ENCODE measurements around the gene MOSPD3.
"Not testable (repeated sequence)": the region's sequence is repeated elsewhere in the genome, so short reads cannot be mapped to it uniquely, and the experiment has no call there.

MOSPD3 gene

GRCh38 chr7:100654908-100655831, 42.8 kb downstream of the MOSPD3 start:
- no peaks in the 10 kb centered on the region for H3K36me3 Mint-ChIP-seq
- H3K4me3 Mint-ChIP-seq, result no peak overlapping the region
- peaks cover 29% of the 10 kb centered on the region for H3K27me3 Mint-ChIP-seq
- H3K27ac Mint-ChIP-seq, result peak overlapping the region; percentile 64
- no peaks in the 10 kb centered on the region for H3K9me3 Mint-ChIP-seq
- peaks cover 5% of the 10 kb centered on the region for H3K4me1 Mint-ChIP-seq

DNA sequence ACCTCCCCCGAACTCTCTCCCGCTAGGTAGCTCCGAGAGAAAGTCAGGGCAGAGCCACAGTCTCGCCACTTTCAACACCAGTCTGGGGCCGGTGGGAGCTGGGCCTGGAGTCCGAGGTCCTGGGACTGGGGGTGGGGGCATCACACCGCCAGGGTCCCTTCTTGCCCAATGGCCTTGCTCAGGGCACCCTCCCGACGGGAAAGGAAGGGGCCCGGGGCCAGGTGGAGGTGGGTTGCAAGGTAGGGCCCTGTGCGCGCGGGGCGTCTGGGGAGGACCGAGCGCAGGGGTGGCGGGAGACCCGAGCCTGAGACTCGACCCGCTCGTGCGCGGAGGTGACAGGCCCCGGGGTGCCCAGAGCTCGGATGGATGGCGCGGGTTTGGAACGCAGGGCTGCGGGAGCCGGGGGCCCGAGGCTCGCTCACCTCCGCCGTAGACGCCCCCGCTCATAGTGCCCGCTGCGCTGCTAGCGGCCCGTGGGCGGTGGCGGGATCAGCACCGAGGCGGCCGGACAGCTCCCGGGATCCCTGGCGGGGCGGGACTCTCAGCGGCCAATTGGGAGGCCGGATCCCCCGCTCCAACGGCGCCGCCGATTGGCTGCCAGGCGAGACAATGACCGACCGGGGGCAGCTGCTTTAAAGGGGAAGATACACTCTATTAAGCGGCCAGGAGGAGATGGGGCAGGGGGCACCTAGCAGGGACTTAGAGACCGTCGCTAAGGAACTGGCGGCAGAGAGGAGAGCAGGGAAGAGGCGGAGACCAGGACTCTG, 43.8 kb downstream of the MOSPD3 start, which contains the start of gene ACTL6B:
Gene ACTL6B, minus strand, starts transcription at position 541 of the 767 bp plus-strand sequence. Its CDS starts 94 bp downstream, at position 447.
- H3K4me1 Mint-ChIP-seq, result peaks cover 5% of the 10 kb centered on the region
- H3K27me3 Mint-ChIP-seq, result peaks cover 29% of the 10 kb centered on the region
- no peak within 1 kb of the TSS for H3K27ac Mint-ChIP-seq
- no peaks in the 10 kb centered on the region for H3K9me3 Mint-ChIP-seq
- no peaks in the 10 kb centered on the region for H3K36me3 Mint-ChIP-seq
- H3K4me3 Mint-ChIP-seq, result no peak within 1 kb of the TSS

GRCh38 chr7:100662194-100662776, 49.9 kb downstream of the MOSPD3 start:
- H3K36me3 Mint-ChIP-seq, result not testable (repeated sequence)

More at GRCh38 chr7:100662194-100662776, 49.9 kb downstream of the MOSPD3 start:
- H3K27ac Mint-ChIP-seq, H3K4me3 Mint-ChIP-seq, H3K4me1 Mint-ChIP-seq, H3K9me3 Mint-ChIP-seq: not testable (repeated sequence)
- peaks cover 11% of the 10 kb centered on the region for H3K27me3 Mint-ChIP-seq

Data from activated naive CD4-positive, alpha-beta T cell treated with anti-CD3 and anti-CD28 coated beads, Interleukin-2, amount 50 U/mL, for 24 hours (primary cell).